NCI-H446 (cell line): ENCODE measurements around the gene ZDHHC14.
"Not testable (repeated sequence)": the region's sequence is repeated elsewhere in the genome, so short reads cannot be mapped to it uniquely, and the experiment has no call there.

ENCODE experiments used
- DNase-seq, 2 experiments: peaks; one replicate each; lab custom pipeline; 2025; lab: John Stamatoyannopoulos, UW

Gene ZDHHC14

GRCh38 chr6:157406661-157407060, 25.7 kb downstream of the ZDHHC14 start:
- no peak for DNase-seq

- DNase-seq = no peak
Observed at GRCh38 chr6:157407646-157408045, 26.7 kb downstream of the ZDHHC14 start.

GRCh38 chr6:157408427-157408826, 27.4 kb downstream of the ZDHHC14 start:
- not testable (repeated sequence) for DNase-seq

- DNase-seq = no peak
Observed at GRCh38 chr6:157410045-157410444, 29.1 kb downstream of the ZDHHC14 start.

GRCh38 chr6:157411368-157411767, 30.4 kb downstream of the ZDHHC14 start:
- no peak for DNase-seq

- no peak for DNase-seq
Observed at GRCh38 chr6:157412791-157413190, 31.8 kb downstream of the ZDHHC14 start.

GRCh38 chr6:157420497-157420896, 39.5 kb downstream of the ZDHHC14 start:
- DNase-seq = no peak

GRCh38 chr6:157424491-157425020, 43.6 kb downstream of the ZDHHC14 start:
- no peak for DNase-seq

GRCh38 chr6:157427969-157428368, 47.0 kb downstream of the ZDHHC14 start:
- no peak for DNase-seq

GRCh38 chr6:157428427-157429202, 47.6 kb downstream of the ZDHHC14 start:
- no peak for DNase-seq

GRCh38 chr6:157429248-157429647, 48.3 kb downstream of the ZDHHC14 start:
- no peak for DNase-seq

- no peak for DNase-seq
Observed at GRCh38 chr6:157430834-157431233, 49.8 kb downstream of the ZDHHC14 start.

- no peak for DNase-seq
Observed at GRCh38 chr6:157432231-157432891, 51.4 kb downstream of the ZDHHC14 start.

- no peak for DNase-seq
Observed at GRCh38 chr6:157432892-157433265, 51.9 kb downstream of the ZDHHC14 start.

GRCh38 chr6:157433678-157434081, 52.7 kb downstream of the ZDHHC14 start:
- no peak for DNase-seq

- no peak for DNase-seq
Observed at GRCh38 chr6:157434349-157435033, 53.5 kb downstream of the ZDHHC14 start.

- DNase-seq = no peak
Observed at GRCh38 chr6:157436219-157436943, 55.4 kb downstream of the ZDHHC14 start.

- DNase-seq = no peak
Observed at GRCh38 chr6:157436944-157437336, 56.0 kb downstream of the ZDHHC14 start.

GRCh38 chr6:157438611-157439111, 57.7 kb downstream of the ZDHHC14 start:
- no peak for DNase-seq

- no peak for DNase-seq
Observed at GRCh38 chr6:157440171-157440570, 59.2 kb downstream of the ZDHHC14 start.

GRCh38 chr6:157442291-157442690, 61.3 kb downstream of the ZDHHC14 start:
- no peak for DNase-seq
